GM23248 (cell line): ENCODE measurements around the gene WNK2.

Experiments used
- EZH2 ChIP-seq: fragments of 200-600 bp; sonication (generic); IDR thresholded peaks from 2 replicates; pipeline ENCODE4 v1.6.1; 2018; ENCODE audit warnings: antibody characterized with exemption, mild to moderate bottlenecking; ENCODE audit not compliant: insufficient read depth, poor library complexity, severe bottlenecking
- EZH2phosphoT487 ChIP-seq: fragments of 200-600 bp; sonication (generic); IDR thresholded peaks from 2 replicates; pipeline ENCODE4 v1.6.1; 2018; ENCODE audit warnings: antibody characterized with exemption, moderate library complexity, mild to moderate bottlenecking, low read depth; ENCODE audit not compliant: insufficient read depth

DNA sequence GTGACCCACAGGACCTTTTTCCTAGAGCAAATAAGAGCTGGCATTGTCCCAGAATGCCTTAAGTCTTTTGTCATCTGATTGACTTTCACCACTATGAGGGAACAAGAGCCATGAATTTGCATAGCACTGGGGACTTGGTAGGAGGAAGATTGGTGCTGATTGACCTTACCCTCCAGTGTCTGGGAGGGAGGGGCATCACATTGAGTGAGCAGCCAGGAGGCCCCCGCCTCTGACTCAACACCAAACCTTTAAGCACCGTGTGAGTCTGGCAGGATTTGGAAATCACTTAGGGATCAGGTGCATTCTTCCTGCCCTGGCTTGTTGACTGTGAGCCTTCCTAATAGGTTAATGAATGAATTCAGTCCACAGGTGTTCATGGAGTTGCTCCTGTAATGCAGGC is 40.7 kb downstream of the WNK2 start:
- no peak for TF ChIP-seq EZH2
- no peak for TF ChIP-seq EZH2phosphoT487
